Keratinocyte (primary cell): Measurements from ENCODE around the gene CDC42SE2.

Source experiments
- CTCF ChIP-seq, 3 experiments: IDR thresholded peaks in 1 of 3; conservative IDR thresholded peaks in 1 of 3; optimal IDR thresholded peaks in 1 of 3; 2 replicates in 2 of 3; 3 replicates in 1 of 3; pipeline versions ENCODE3 to v1.5.1; 2011; ENCODE audit warnings: low read length in 3 of 3, mild to moderate bottlenecking in 3 of 3, moderate library complexity in 2 of 3, control low read depth in 1 of 3, inconsistent platforms in 1 of 3; ENCODE audit not compliant: insufficient read depth in 2 of 3; ENCODE audit errors: extremely low read depth in 1 of 3
- EZH2 ChIP-seq: IDR thresholded peaks from one replicate; pipeline ENCODE4 v1.6.1; 2012; ENCODE audit warnings: inconsistent platforms, mild to moderate bottlenecking, low read length, moderate library complexity

- TF ChIP-seq CTCF (optimal IDR thresholded peaks at IDR 0.05 in 1 of 3, IDR thresholded peaks at IDR 0.05 in 1 of 3, conservative IDR thresholded peaks at IDR 0.05 in 1 of 3; ENCODE audit: extremely low read depth in 1 of 3, insufficient read depth in 2 of 3, low read length in 3 of 3) (no peak), EZH2 (no peak)
These were observed 114.0 kb downstream of the CDC42SE2 start for GRCh38 chr5:131377785-131378325.
